Right hindlimb (tissue), 1 donor: ENCODE results near the gene PRRT1.
A peak's percentile ranks its signal among the peaks of the same experiment; 100 is the strongest.
"Not testable (repeated sequence)": the region's sequence is repeated elsewhere in the genome, so short reads cannot be mapped to it uniquely, and the experiment has no call there.

Source experiments
- DNase-seq: peaks from one replicate; pipeline ENCODE4 v3.0.0-alpha.2; 2018

The PRRT1 gene

DNA sequence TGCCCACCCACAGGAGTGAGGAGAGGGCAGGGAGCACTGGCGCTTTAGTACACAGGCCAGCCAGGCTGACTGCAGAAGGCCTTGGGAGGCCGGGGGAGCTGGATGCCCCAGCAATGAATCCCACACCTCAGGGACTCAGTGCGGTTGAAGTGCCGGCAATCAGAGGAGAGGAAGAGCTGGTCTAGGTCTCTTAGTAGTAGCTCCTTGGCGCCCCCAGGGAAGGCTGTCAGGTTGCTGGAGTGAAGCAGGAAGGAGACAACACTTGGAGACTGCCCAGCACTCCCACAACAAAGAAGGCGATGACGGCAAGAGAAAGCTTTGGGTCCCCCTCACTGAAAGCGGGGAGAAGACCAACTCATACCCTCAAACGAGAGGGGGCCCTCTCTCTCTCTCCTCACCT lies 34.3 kb downstream of the PRRT1 start:
- DNase-seq: no peak

DNA sequence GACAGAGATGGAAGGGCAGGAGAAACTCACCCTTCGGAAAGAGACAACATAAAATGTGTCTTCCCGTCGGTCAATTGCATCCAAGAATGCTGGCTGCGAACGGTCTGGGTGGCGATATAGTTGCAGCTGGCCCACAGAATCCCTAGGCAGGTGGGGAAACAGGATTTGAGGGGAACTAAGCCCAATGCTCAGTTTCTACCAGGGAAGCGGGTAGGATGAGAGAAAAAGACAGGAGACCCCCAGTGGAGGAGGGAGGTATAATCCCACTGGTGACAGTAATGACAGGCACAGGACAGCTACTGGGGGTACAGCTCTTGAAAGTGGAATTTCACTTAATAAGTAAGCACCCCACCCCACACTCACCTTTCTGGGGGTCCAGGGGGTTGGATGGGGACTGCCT lies 35.1 kb downstream of the PRRT1 start:
- no peak for DNase-seq

DNA sequence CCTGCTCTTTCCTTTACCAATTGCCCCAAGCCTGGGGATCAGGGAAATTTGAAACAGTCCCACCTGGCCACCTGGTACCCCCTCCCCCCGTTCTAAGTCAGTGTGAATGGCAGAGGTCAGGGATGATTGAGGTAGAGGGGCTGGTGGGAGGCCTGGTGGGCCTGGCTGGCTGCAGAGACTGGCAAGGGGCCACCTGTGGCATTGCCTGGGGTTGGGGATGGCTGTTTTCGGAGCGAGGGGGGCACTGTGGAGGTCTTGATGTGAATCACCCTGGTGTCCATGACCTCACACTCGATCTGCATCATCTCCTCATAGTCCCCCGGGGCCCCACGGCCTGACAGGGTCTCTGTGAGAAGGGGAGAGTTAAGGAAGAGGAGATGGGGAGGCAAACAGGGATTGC lies 36.1 kb downstream of the PRRT1 start:
- no peak for DNase-seq

DNA sequence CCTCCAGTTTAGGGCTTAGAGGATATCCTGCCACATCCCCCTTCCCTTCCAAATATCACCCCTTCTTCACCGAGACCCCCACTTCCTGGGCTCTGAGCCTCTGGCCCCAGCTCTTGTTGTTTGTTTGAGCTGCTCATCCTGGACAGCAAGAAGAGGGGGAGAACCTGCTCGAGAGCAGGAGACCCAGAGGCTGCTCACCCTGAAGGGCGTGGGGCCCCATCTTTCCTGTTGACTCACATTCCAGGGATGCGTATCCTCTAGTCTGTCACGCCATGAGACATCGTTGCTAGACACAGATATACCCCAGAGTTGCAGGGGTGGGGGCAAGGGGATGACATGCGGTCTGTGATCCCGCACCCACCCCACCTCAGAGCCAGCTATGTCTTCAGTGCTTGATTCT lies 36.9 kb downstream of the PRRT1 start:
- DNase-seq: peak; percentile 41

DNA sequence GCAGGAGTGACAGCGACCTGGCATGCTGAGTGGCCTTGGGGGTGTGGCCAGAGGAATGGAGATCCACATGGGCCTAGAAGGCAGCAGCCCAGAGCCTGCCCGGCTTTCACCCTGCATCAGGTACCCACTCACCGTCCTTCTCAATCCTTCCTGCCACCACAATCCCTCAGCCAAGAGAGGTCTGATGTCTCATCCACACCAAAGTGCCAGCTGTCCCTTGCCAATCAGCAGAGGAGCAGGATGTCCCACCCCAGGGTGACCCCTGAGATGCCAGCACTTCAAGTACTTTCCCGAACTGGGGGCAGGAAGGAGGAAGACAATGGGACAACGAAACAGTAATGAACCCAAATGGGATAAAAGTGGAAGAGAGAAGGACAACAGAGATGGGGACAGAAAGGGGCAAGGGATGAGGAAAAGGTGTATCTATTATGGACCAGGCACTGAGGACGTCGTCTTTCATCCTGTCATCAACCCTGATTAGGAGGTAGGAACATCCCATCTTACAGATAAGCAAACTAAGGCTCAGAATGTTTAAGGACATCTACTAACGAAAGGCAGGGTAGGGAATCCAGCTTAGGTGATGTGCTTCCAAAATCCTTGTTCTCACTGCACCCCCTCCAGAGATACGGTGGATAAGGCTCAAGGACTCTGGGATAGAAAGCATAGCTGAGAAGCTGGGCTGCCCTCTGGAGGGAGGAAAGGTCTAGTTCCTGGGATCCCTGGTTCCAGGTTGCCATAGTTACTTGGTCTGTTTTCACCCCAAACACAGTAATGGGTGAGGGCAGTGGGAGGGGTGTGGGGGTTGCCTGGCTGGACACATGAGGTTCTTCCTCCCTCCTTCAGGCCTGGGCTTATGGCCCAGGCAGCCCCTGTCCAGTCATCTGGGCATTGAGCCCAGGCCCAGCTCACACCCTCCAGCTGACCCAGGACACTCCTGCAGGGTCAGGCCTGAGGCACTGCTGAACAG lies 38.1 kb downstream of the PRRT1 start:
- peak; percentile 93 for DNase-seq

DNA sequence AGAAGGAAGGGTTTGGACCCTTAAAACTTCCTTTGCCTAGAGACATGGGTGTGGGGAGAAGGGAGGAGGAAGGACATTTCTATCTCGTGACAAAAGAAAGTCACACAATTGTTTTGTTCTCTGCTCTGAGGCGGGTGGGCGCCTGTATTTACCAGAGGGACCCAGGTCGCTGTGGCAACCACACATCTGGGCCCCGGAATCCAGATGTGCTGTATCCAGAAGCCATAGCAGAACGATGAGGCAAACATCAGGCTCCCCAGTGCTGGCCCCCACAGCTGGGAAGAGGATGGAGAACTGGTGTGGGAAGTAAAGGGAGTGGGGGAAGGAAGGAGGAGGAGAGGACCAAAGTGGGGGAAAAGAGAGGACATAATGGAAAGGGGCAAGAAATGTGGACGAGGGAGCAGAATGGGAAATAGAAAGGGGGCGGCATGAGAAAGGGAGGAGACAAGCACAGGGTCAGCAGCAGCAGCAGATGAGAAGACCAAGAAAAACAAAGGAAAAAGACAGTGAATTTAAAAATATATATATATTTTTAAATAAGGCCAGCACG lies 39.2 kb downstream of the PRRT1 start:
- peak; percentile 93 for DNase-seq

DNA sequence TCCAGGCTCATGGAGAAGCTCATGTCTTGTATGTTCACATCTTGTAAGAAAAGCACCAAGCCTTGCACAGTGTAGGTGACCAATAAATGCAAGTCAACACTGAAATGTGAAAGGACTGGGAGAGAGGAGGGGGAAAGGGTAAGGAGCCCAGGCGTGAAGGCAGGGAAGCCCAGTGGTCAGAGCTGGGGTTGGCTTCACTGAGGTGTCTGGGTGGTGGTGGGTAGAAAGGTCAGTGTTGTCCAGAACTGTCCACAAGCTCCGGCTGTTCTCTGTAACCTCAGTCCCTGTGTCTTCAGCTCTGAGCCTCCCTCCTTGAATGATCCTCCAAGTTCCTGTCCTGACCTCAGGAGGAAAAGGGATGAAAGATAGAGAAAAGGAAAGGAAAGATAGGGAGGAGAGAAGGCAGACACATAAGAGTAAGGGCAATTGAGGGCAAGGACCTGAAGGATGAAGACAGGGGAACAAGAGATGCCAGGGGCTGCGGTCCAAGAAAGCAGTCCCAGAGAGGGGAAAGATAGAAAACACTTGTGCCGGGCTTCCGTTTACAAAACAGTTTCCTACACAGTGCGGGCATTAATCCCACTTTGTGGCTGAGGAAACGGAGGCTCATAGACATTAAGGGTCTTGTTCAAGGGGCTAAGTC lies 40.2 kb downstream of the PRRT1 start:
- DNase-seq: peak; percentile 62

DNA sequence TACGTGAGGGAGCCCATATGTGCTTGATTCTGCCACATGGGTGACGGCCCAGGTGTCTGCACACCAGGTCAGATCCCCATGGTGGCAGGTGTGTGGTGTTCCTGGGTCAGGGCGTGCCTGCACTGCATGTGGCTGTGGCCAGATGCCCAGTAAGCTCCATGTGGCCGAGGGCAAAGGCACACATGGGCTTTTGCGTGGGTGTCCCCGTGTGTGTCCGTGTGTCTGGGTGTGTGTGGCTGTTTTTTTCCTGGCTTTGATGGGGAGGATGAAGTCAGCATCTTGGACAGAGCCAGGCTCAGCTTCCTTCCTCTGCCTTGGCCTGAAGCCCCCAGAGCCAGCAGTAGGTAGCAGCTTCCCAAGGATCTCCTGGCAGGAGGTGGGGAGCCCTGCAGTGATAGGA lies 41.1 kb downstream of the PRRT1 start:
- peak; percentile 53 for DNase-seq

DNA sequence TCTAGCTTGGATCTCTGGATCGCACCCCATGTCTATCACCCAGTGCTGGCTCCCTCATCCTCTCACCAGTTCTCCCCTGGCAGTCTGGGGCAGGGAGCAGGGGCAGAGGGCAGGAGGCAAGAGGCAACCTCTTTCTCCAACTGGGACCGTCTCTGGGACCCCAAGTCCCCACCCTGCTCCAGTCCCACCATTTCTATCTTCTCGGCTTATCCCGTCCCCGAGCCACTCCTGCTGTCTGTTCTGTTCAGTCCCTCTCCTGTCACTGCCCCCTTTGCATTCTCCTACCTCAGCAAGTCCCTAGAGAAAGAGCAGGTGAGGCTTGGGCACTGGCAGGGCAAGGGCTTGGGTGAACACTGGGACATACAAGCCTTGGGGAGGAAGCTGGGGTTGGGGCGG lies 42.0 kb downstream of the PRRT1 start:
- DNase-seq: no peak

DNA sequence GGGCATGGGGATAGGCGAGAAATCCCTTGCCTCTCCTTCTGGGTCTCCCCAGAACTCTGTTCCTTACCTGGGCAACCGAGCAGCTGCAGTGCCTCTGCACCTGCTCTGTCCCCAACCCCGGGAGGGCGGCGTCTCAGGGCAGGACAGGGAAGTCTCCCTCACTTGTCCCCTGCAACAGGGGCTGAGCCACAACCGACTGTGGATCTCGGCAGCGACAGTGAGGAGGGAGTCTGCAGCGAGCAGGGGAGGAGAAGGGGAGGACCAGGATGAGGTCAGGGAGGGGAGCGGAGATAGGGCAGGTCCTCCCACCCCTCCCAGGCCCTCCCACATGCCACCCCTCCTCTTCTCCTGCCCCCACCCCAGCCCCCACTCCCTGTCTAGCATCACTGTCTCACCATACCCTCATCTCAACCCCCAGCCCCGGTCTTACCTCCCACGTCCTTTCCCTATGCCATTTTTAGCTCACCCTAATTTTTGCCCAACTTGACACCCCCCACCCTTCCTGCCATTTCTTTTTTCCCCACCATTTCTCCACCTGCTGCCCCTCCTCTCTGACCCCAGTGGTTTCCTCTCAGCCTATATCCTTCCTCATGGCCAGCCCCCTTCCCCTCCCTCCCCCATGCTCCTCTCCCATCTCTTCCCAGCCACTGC lies 42.5 kb downstream of the PRRT1 start, which contains the start of gene TNXB:
Gene TNXB, minus strand, starts transcription at position 225 of the 651 bp plus-strand sequence. CDS start 11,140 bp downstream, outside the sequence.
- peak; percentile 68 for DNase-seq

DNA sequence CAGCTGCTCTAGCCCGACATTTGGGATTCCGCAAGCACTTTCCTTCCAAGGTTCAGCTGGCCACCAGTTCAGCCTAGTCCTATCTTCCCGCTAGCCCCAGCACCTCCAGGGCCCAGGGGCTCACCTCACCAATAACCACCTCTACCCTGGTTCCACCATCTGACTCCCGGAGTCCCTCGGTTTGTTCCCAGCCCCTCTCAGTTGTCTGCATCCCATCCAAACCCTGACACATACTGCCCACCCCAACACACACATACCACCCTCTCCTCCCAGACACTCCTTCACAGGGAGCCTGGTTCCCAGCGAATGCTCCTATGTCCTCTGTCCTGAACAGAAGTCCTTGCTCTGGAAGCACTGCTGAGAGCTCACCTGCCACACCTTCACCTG lies 43.0 kb downstream of the PRRT1 start:
- DNase-seq: no peak

DNA sequence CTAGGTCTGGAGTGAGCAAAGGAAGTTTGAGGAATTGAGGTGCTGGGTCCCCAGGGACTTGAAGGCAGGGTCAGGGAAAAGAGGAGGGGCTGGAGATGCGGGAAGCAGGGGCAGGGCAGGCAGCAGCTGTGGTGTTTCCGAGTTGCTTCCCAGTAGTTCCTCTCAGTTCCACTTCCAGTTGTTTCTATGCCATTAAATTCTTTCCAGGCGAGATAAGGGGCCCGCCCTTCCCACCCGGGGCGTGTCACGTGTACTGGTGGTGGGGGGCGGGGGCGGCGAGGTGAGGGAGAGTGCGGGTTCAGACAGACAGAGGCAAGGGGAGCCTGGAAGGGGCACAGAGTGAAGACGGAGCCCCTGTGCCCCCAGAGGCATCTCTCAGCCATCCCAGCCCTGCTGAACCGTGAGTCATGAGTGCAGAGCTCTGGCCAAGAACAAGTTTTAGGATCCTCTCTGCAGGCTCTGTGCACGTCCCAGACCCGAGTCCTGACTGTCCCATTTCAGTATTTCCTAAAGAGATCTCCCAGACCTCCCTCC lies 43.6 kb downstream of the PRRT1 start:
- DNase-seq: peak; percentile 89

DNA sequence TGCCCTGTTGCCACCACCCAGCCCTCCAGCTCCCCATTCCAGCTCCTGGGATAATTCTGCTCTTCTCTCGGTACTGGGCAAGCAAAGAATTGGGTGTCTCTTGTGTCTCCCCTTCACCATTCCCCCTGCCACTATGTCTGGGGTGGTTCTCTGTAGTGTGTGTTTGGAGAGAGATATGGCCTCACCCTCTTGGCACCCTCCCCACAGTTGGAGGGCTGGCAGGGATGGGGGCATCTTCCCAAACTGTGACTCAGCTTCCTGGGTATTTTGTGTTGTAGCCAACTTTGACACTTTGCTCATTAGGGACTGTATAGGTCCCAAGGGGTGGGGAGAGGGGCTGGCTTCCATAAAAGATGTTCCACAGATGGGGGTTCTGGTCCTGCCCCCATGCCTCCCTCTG lies 44.3 kb downstream of the PRRT1 start:
- DNase-seq: peak; percentile 38

DNA sequence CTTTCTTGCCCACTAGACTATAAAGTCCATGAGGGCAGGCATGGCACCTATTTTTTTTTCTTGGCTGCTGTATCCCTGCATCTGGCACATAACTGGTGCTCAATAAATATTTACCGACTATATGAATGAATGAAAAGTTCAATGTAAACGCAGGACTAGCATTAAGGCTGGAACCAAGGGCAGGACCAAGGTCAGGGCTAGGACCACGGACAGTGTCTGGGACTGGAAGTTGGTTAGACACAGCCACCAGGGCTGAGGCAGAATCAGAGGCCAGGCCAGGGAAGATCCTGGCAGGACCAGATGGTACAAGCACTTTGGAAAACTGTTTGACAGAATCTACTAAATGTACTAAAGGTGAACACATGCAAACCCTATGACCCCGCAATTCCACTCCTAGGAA lies 46.3 kb downstream of the PRRT1 start:
- DNase-seq: no peak

DNA sequence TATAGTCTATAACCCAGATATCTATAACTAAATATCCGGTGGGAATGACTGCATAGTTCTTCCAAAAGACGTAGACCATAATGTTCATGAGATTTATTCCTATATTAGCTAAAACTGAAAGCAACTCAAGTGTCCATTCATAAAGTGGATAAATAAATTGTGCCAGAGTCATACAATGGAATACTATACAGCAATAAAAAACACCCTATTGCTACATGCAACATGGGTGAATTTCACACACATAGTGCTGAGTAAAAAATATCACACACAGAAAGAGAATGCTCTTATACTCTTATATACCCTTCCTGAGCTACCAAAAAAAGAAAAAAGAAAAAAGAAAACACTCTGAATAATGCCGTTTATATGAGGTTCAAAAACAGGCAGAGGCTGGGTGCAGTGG lies 49.5 kb downstream of the PRRT1 start:
- DNase-seq: no peak

DNA sequence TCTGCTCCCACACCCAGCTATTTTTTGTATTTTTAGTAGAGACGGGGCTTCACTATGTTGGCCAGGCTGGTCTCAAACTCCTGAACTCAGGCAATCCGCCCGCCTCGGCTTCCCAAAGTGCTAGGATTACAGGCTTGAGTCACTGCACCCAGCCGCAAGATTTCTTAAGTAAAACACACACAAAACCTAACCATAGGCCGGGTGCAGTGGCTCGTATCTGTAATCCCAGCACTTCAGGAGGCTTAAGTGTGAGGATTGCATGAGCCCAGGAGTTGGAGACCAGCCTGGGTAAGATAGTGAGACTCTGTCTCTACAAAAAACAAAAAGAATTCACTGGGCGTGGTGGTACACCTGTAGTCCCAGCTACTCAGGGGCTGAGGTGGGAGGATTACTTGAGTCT lies 51.5 kb downstream of the PRRT1 start:
- not testable (repeated sequence) for DNase-seq
